ENCODE measurements around the gene TRIP12. TPM values are rescaled to one million over a fixed set of nuclear protein-coding genes. Genes with fewer than 3 reads are reported as not detected.

Gene TRIP12
- total RNA-seq, 1 experiment from 2014 or later = 166 TPM

DNA sequence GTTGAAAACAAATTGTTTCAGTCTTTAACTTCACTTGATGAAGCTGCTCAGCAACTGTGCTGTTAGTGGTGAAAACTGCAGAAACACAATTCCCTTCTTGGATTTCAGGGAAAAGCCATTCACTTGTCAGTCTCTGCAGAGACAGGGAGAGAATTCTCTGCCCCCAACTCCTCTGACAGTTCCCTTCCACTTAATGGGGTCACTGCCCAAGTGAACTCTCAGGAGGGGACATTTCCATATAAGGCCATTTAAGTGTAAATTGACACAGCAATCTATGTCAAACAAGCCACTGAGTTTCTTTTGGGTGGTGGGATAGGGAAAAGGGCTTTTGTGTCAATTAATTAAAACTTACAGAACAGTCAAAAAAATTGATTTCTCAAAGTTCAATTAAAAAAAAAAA lies 156.1 kb downstream of the TRIP12 start:
- no peak overlapping the region for H4K8ac ChIP-seq (replicated peaks; ENCODE audit: insufficient read length, low read depth, low read length)
- H3K23ac ChIP-seq (ENCODE audit: insufficient read length, low read depth, low read length) = no peak overlapping the region
- no peak overlapping the region for H2BK120ac ChIP-seq (ENCODE audit: low read depth, low read length, poor library complexity, severe bottlenecking)
- no peak overlapping the region for H3K27ac ChIP-seq (ENCODE audit: insufficient read length, low read depth, low read length)
- H2AFZ ChIP-seq (ENCODE audit: low read length) = no peak overlapping the region
- H3K4ac ChIP-seq (ENCODE audit: low read depth, low read length) = no peak overlapping the region
- H2BK5ac ChIP-seq (ENCODE audit: insufficient read length, low read length) = no peak overlapping the region
- Mint-ChIP-seq H3K36me3 (ENCODE audit: insufficient read depth in 1 of 3, low read depth in 3 of 3) (peaks cover 14 to 60% (median 40%) of the 10 kb centered on the region in 3 experiments), H3K27ac (no peak overlapping the region), H3K4me3 (no peak overlapping the region), H3K9me3 (no peaks in the 10 kb centered on the region), H3K27me3 (ENCODE audit: low read depth) (no peaks in the 10 kb centered on the region), H3K4me1 (peaks cover 5 to 18% of the 10 kb centered on the region in 2 experiments; a peak in 2 of 4 replicates)
- no peaks in the 10 kb centered on the region for H3K4me1 ChIP-seq (ENCODE audit: insufficient read depth, low read length)
- no peak overlapping the region for H3K9ac ChIP-seq (ENCODE audit: extremely low read depth, insufficient read length, low read length)
- H2BK15ac ChIP-seq (ENCODE audit: low read depth, low read length) = no peak overlapping the region
- H3K27me3 ChIP-seq (ENCODE audit: insufficient read depth, low read length) = no peaks in the 10 kb centered on the region
- no peak overlapping the region for H3K4me2 ChIP-seq (ENCODE audit: insufficient read depth, insufficient read length, low read length)
- TF ChIP-seq, protein P1, sequence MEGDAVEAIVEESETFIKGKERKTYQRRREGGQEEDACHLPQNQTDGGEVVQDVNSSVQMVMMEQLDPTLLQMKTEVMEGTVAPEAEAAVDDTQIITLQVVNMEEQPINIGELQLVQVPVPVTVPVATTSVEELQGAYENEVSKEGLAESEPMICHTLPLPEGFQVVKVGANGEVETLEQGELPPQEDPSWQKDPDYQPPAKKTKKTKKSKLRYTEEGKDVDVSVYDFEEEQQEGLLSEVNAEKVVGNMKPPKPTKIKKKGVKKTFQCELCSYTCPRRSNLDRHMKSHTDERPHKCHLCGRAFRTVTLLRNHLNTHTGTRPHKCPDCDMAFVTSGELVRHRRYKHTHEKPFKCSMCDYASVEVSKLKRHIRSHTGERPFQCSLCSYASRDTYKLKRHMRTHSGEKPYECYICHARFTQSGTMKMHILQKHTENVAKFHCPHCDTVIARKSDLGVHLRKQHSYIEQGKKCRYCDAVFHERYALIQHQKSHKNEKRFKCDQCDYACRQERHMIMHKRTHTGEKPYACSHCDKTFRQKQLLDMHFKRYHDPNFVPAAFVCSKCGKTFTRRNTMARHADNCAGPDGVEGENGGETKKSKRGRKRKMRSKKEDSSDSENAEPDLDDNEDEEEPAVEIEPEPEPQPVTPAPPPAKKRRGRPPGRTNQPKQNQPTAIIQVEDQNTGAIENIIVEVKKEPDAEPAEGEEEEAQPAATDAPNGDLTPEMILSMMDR (conservative IDR thresholded peaks at IDR 0.05) = no peak
- H3T11ph ChIP-seq (ENCODE audit: low read length) = no peak overlapping the region
- no peaks in the 10 kb centered on the region for H4K20me1 ChIP-seq (ENCODE audit: control insufficient read depth, insufficient read depth, insufficient read length)
- H4K5ac ChIP-seq (ENCODE audit: insufficient read length, low read depth, low read length) = no peak overlapping the region
- DNase-seq = no peak
- H3K23me2 ChIP-seq (ENCODE audit: insufficient read length, low read depth, low read length, poor library complexity, severe bottlenecking) = no peaks in the 10 kb centered on the region
- H3K56ac ChIP-seq (ENCODE audit: insufficient read length, low read depth, low read length) = no peak overlapping the region
- H2BK20ac ChIP-seq (ENCODE audit: low read depth, low read length, poor library complexity, severe bottlenecking) = no peak overlapping the region
- no peak overlapping the region for H4K91ac ChIP-seq (ENCODE audit: insufficient read length, low read depth, low read length)
- H3K18ac ChIP-seq (ENCODE audit: insufficient read length, low read depth, low read length) = no peak overlapping the region
- H3K79me2 ChIP-seq (ENCODE audit: insufficient read depth, low read length) = no peaks in the 10 kb centered on the region
- no peak overlapping the region for H2BK12ac ChIP-seq (ENCODE audit: insufficient read length, low read depth, low read length)
- H3K14ac ChIP-seq (ENCODE audit: insufficient read depth, low read length) = no peak overlapping the region
- H2AK5ac ChIP-seq (ENCODE audit: insufficient read length, low read length) = no peak overlapping the region
- H3K79me1 ChIP-seq (ENCODE audit: insufficient read depth, low read depth, low read length, poor library complexity, severe bottlenecking) = no peaks in the 10 kb centered on the region
- no peaks in the 10 kb centered on the region for H3K9me3 ChIP-seq (ENCODE audit: control insufficient read depth, low read depth, low read length)

Data from H9 (cell line).